ENCODE data around the gene HYI.
"Not testable (repeated sequence)": the region's sequence is repeated elsewhere in the genome, so short reads cannot be mapped to it uniquely, and the experiment has no call there.

The HYI gene

DNA sequence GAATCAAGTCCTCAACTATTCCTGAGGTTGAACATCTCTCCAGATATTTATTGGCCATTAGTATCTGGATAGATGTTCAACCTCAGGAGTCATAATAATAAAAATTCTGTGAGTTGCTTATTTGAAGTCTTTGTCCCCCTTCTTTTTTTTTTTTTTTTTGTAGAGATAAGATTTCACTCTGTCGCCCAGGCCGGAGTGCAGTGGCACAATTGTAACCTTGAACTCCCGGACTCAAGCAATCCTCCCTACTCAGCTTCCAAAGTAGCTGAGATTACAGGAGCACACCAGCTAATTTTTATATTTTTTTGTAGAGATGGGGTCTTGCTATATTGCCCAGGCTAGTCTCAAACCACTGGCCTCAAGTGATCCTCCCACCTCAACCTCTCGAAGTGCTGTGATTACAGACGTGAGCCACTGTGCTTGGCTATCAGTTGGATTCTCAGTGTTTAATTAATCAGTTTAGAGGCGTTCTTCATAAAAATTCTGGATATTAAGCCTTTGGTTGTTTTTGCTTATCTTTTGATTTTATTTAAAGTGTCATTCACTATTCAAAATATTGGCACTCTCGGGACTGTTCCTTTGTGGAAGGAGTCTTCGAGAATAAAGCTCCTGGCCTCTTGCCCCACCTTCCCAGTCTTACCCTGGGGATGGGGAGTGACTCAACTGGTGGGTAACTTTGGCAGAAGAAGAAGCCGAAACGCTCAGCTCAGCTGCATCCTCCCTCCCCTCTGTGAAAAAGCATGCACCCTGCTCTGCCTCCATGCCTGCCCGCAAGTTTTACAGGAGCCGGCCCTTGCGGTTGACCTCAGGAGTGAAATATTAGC is 11.2 kb upstream of the HYI start:
- DNase-seq: no peak

DNA sequence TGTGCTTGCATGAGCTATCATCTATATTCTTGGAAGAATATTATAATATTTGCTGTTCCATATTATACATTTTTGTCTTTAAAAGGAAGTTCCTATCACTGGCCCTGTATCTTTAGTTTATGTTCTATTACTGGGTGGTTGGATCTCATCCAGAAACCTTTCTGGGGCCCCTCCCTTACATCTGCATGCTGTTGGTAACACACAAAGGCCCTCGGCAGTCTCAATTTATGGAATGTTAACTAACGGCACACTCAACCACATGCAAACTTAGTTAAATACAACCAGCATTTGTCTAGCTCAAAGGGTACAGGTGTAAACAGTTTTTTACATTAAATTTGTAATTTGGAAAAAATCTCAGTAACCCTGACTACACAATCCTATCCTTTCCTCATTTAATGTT is 9.7 kb upstream of the HYI start:
- DNase-seq: no peak

DNA sequence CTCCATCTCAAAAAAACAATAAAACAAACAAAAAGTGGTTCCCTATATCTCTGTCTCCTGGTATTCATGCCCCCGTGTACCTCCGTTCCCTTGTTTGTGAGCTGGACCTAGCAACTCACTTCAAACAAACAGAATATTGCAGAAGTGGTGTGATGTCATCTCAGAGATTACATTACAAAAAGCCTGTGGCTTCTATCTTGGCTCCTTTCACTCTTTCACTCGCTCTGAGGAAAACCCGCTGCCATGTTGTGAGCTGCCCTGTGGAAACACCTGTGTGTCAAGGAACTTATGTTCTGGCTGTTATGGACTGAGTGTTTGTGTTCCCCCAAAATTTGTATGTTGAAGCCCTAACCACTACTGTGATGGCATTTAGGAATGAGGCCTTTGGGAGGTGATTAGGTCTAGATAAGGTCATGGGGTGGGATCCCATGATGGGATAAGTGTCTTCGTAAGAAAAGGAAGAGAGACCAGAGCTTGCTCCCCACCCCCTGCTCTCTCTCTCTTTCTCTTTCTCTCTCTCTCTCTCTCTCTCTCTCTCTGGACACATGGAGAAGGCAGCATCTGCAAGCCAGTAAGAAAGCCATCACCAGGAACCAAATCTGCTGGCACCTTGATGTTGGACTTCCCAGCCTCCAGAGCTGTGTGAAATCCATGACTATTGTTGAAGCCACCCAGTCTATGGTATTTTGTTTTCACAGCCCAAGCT is 7.4 kb upstream of the HYI start:
- no peak for DNase-seq

DNA sequence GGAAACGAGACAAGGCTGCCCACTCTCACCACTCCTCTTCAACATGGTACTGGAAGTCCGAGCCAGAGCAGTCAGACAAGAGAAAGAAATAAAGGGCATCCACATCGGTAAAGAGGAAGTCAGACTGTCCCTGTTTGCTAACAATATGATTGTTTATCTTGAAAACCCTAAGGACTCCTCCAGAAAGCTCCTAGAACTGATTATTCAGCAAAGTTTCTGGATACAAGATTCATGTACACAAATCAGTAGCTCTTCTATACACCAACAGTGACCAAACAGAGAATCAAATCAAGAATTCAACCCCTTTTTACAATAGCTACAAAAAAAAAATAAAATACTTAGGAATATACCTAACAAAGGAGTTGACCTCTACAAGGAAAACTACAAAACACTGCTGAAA is 4.6 kb upstream of the HYI start:
- DNase-seq: not testable (repeated sequence)

DNA sequence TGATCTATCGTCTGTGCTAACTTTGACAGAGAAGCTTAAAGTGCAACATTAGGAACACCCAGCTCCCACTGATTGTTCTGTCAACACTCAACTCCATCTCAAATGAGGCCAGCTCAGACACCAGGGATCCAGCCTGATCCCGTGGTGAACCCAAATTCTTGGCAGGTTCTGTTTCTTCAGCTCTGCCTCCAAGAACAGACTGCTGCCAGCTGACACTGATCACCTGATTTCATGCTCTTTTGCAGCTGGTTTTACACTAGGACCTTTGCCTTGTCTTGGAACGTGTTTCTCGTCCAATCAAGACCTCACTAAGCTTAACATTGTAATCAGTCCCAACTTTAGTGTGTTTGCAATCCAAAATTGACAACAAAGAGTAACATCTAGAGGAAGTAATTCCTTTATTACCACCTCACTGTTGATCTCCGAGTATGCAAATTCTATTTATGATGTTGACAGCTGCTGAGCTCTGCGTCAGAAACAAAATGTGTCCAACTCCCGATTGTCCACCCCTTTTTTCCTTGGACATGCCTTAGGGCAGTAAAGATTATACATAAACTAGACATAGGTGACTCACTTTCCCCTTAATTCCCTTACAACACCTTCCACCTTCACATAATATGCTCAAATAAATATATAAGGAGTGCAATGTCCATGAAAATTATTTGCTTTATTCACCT is 1.6 kb upstream of the HYI start:
- DNase-seq: no peak

DNA sequence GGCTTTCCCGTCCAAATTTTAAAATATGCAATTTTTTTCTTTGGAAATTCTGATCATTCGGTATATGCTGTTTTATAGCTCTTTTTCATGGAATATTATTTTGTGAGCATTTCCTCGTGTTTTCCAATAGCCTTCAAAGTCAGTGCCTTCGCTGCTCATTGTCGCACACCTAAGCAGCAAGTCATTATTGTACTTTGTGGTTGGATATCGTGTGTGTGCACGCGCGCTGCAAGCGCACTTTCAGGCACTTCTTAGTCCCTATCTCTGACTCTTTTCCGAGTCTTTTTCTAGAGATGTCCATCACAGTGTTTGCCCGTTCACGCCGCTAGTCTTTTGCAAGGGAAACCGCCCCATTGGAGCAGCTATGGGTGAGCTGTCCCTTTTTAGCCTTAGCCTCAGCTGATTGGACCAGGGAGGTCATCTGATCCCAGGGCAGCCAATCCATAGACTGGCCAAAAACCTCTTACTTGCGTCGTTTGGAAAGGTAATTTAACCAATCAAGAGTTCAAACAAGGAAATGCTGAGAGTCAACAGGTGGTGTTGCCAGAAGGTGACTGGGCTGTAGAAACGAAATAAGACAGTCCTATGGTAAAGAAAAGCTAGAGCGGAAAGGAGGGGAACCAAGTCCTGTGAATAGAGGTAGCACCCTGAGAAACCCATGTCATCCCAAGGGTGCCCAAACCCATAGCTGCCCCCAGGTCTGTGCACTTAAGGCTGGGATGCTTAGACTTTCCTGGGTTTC is 710 bp upstream of the HYI start:
- peak; percentile 37 to 45 for DNase-seq

DNA sequence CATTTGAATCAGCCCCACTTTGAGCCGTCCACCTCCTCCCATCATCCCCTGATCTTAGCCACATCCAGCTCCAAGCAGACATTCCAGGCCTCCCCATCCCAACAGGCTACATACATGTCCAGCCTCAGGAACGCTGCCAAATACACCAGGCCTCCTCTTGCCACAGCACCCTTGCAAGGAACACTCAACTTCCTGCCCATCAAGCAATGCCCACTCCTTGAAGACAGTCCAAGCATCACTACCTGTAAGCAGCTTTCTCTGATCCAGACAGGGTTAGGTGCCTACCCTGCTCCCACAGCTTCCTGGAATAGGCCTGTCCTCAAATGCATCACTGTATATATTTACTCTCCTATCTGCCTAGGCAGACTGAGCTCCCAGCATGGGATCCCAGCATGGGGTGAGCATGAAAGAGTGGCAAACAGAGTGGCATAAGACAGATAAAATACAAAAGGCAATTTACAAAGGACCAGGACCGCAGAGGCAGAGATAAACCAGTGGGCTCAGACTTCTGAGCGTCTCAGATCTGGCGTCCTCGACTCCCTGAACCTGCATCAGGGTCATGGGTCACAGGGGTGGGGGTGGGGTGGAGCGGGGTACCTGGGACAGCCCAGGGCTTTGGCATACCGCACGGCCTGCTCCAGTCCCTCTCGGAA is 816 bp downstream of the HYI start:
- DNase-seq: no peak

DNA sequence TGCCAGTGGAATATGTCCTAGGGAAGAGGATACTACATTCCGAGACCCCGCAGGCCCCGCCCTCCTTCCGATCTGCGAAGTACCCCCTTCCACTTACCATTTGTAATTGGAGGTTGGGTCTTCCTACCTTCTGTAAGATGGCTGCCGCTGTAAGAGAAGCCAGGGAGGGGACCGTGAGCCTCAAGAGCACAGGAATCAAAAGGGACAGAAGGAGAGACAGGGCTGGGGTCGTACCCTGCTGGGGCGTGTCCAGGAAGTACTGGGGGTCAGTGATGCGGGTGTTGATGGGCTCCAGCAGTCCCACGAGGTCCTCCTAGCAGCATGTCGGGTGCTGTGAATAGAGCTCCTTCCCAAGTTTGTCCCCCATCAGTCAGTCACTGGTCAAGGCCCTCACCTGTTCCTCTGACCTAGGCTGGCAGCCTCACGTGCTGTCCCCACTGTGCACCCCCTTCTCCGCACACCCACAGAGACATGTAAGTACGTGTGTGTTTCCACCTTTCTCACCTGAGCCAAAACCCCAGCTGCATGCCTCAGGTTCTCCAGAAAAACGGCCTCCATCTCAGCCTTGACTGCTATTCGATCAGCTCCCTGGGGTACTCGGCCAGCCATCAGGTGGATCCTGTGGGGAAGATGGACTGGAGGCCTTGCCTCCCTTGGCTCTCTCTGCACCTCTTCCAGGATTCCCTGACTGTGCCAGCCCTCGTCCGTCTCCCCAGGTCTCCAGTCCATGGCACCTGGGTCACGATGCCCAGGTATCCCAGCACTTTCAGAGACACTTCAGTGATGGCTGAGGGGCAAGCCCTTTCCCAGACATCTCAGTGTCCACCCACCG is 1.8 kb downstream of the HYI start:
- DNase-seq: no peak

DNA sequence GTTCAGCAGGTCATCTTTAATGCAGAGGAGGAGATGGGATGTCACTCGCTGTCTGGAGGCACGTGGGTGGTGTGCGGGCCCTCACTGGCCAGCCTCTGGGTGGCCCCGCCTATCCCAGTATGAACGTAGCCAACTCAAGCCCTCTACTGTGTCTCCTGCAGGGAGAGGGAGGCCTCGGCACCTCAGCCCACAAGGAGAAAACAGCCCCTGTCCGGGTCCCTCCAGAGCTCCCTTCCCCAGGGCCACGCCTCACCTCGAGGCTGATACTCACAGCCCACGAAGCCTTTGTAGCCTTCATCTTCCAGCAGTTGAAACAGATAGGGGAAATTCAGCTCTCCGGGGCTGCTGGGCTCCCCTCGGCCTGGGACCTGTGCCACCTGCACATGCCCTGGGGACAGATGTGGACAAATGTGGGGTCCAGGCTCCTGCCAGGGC is 2.6 kb downstream of the HYI start:
- DNase-seq: no peak

DNA sequence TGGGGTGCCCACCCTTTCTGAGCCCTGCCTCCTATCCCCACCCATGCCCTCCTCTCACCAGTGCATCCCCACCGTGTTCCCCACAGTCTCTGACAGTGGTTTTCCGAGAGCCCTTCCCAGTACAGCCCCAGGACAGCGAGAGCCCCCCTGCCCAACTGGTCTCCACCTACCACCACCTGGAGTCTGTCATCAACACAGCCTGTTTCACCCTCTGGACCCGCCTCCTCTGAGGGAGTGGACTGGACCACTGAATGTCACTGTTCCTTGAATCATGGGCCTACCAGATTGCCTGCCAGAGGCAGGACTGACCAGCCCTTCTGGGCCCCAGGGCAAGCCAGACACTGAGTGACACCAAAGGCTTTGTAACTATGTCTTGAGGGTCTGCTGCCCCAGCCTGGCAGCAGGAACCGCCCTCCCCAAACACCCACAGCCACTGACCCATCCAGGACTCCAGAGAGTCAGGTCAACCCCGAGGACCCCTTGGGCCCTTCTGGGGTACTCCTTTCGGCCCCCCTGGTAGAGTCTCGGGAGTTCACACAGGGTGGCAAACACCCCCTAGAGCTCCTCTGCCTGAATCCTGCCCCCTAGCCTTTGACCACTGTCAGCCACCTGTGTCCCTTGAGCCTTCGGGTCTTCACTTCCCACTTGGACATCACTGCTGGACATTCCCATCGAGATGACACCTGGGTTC is 3.3 kb downstream of the HYI start:
- DNase-seq: no peak

DNA sequence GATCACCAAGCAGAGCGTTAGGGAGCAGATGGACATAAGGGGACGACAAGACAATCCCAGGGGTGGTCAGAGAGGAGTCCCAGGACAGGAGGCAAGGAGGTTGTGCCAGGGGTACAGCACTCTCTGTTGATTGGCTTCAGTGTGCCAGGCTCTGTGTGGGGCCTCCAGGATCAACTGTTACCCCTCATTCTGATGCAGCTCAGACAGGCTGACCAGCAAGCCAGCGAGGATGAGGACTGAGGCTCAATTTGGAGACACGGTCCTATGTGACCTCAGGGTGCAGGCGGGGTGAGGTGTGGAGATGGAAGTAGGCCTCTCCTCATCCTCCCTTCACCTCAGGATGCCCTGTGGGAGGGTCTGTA is 4.0 kb downstream of the HYI start:
- no peak for DNase-seq

DNA sequence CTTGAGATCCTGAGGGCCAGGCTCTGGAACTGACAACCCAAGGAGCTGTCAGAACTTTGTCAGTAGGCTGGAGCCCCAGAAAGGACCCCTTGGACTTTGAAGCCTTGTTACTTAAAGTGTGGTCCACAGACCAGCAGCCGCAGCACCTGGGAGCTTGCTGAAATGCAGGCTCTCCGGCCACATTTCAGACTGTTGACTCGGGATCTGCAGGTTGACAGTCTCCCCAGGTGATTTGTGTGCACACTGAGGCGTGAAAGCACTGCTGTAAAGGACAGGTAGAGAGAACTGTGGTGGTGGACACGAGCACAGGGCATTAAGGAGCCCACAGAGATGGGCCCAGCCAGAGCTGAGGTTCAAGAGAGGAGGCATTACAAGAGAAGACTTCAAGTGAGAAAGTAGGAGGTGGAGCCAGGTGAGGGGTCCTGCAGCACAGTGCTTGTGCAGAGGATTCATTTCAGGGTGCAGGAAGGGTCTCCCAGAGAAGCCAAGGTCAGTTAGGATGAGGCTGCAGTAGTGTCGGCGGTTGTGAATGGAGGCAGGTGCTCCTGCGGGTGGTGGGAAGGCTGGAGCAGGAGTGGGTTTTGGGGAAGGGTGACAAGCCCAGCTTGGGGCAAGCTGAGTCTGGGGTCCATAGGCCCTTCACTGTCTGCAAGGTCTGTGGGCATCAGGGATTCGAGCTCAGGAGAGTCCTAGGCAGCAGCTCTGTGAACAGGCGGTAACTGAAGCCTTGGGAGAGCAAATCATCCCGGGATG is 4.6 kb downstream of the HYI start:
- no peak for DNase-seq

DNA sequence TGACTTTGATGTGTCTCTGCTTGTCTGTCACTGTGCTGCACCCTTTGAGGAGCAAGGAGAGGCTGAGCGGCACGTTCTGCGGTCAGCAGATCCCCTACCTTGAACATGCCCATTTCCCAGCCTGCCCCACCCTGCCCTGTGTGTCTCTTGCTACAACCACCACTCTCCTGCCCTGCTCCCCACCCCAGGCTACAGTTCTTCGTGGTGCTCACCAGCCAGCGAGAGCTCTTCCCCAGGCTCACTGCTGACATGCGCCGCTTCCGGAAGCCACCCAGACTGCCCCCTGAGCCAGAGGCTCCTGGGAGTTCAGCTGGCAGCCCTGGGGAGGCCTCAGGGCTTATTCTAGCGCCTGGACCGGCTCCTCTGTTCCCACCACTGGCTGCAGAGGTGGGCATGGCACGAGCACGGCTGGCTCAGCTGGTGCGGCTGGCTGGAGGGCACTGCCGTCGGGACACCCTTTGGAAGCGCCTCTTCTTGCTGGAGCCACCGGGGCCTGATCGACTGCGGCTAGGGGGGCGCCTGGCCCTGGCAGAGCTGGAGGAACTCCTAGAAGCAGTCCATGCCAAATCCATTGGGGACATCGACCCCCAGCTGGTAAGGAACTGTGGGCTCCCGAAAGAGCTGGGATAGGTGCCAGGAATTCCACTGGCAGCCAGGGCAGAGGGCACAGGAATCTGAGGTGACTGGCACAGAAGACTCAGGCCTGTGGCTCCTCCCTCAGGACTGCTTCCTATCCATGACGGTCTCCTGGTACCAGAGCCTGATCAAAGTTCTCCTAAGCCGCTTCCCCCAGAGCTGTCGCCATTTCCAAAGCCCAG is 5.6 kb downstream of the HYI start:
- DNase-seq: no peak

DNA sequence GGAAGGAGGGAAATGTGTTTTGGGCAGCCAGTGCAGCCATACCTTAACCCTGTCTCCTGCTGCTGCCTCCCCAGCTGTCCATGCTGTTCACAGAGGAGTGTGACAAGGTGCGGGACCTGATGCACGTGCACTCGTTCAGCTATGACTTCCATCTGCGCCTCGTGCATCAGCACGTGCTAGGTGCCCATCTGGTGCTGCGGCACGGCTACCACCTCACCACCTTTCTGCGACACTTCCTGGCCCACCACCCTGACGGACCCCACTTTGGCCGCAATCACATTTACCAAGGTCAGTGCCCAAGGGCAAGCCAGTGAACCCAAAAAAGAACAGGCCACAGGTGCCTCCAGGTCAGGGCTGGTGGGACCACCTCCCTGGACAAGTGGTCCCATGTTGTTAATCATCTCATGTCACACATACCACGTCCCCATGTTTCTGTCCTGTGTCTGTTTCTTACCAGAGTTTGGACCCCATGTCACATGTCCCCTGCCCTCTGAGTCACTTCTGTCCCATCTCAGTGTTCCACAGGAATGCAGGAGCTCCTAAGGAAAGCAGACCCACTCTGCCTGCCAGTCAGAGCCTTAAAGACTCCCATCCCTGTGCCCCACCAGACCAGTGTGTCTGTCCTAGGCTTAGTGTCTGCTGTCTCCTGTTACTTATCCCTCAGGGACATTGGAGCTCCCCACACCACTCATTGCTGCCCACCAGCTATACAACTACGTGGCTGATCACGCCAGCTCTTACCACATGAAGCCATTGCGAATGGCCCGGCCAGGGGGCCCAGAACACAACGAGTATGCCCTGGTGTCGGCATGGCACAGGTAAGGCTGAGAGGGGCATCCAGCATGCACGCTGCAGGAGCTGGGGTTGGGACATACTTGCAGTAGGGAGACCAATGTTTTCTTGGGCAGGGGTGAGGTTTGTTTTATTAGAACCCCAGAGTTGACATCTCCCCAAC is 6.6 kb downstream of the HYI start:
- no peak for DNase-seq

DNA sequence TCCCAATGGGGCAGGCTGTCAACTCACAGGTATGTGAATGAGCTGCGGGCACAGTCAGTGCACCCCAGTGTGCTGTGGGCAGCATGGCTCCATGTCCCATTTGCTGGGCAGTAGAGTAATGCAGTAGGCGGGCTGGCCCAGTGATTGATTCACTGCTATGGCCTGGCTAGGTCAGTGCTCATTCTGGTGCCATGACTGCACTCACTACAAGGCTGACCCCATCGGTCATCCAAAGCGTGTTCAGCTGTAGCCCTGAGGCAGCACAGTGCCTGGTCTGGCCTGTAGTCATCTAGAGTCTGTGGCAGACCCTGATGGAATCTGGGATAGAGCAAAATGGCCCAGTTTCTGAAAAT is 7.4 kb downstream of the HYI start:
- no peak for DNase-seq

DNA sequence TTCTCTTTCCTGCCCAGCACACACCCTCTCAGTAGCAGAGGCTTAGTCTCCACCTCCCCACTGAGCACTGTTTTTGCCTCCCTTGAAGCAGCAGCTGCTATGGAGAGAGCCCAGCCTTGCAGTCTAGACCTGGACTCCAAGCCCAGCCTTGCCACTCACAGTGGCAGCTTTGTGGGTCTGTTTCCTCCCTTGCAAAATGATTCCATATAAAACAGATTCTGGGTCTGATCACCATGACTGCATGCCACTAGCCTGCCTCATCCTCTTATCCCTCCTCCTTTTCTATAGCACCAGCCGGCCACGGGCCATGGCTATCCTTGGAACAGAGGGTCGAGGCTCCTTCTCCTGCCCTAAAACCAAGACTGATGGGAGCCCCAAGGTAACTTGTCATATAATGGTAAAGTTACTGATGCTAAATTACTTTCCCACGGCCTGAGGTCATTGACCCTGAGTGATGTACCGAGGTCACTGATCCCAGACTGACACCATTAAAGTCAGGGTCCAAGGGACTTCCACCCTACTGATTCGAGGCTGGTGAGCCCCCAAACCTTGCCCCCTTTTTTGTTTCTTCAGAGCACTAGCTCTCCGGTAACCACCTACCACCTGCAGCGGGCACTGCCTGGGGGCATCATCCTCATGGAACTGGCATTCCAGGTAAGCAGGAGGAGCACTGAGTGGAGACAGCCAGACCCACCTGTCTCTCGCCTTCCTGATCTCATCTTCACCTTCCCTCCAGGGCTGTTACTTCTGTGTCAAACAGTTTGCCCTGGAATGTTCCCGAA is 7.9 kb downstream of the HYI start:
- no peak for DNase-seq

DNA sequence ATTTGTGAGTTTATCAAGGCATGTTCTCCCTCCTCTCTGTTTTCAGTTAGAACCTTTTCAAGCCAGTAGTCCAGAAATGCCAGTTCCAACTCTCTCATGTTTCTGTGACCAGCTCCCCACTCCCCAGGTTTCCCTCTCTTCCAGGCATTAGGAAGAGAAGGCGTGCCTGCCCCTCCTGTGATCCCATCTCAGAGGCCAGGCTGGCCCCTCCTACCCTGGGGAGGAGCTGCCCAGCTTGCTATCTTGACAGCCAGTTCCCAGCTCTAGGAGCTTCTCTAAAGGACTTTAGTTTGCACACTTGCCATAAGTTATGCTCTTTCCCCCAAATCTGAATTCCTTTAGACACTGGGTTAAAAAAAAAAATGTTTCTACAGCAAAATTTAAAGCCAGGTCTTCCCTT is 8.9 kb downstream of the HYI start:
- no peak for DNase-seq
